HepG2 (cell line): ENCODE measurements around the gene PLXND1. TPM values are rescaled to one million over a fixed set of nuclear protein-coding genes. Genes with fewer than 3 reads are reported as not detected.

Experiments used
- FOSL1 ChIP-seq: sonication (generic); formaldehyde crosslinking; IDR thresholded peaks from 2 replicates; pipeline ENCODE4 v1.9.0; 2021; ENCODE audit warnings: missing genetic modification reagents, borderline replicate concordance
- FOSL2 ChIP-seq: sonication (generic); formaldehyde crosslinking; IDR thresholded peaks from 2 replicates; pipeline ENCODE4 v1.4.0; 2020; ENCODE audit warnings: missing genetic modification reagents
- HCFC1 ChIP-seq: fragments of 150-350 bp; IDR thresholded peaks from 2 replicates; pipeline ENCODE4 v1.6.1; 2014; ENCODE audit warnings: low read depth, low read length
- HMGXB4 ChIP-seq, 2 experiments: sonication (generic) in 1 of 2; formaldehyde crosslinking in 1 of 2; IDR thresholded peaks; 2 replicates each; pipeline versions ENCODE4 v1.4.0 to v1.6.1; 2018 to 2020; ENCODE audit warnings: missing genetic modification reagents in 2 of 2, borderline replicate concordance in 1 of 2, low read depth in 1 of 2, mild to moderate bottlenecking in 1 of 2, missing biosample characterization in 1 of 2
- HOXA9 ChIP-seq: sonication (generic); formaldehyde crosslinking; IDR thresholded peaks from 2 replicates; pipeline ENCODE4 v1.8.1; 2022; ENCODE audit warnings: missing genetic modification reagents, mild to moderate bottlenecking, moderate library complexity, borderline replicate concordance
- MAX ChIP-seq: IDR thresholded peaks from 2 replicates; pipeline ENCODE4 v1.6.1; 2012; ENCODE audit warnings: inconsistent platforms
- MNT ChIP-seq: fragments of 450-650 bp; IDR thresholded peaks from 2 replicates; pipeline ENCODE4 v1.6.1; 2016
- NFYB ChIP-seq: sonication (generic); formaldehyde crosslinking; IDR thresholded peaks from 2 replicates; pipeline ENCODE4 v1.4.0; 2020; ENCODE audit warnings: missing genetic modification reagents
- PRPF4 ChIP-seq: fragments of 200-400 bp; formaldehyde crosslinking; IDR thresholded peaks from 2 replicates; pipeline ENCODE4 v1.6.1; 2016; ENCODE audit warnings: low read length, low read depth; ENCODE audit not compliant: poor library complexity, severe bottlenecking
- RCOR2 ChIP-seq: IDR thresholded peaks from 2 replicates; pipeline ENCODE4 v1.6.1; 2016; ENCODE audit warnings: missing biosample characterization, missing genetic modification reagents
- SP1 ChIP-seq, 2 experiments: fragments of 450-650 bp in 1 of 2; sonication (generic) in 1 of 2; formaldehyde crosslinking in 1 of 2; IDR thresholded peaks; 2 replicates each; pipeline versions ENCODE4 v1.4.0 to v1.6.1; 2016 to 2020; ENCODE audit warnings: missing genetic modification reagents in 1 of 2
- TEAD2 ChIP-seq: sonication (generic); formaldehyde crosslinking; IDR thresholded peaks from 2 replicates; pipeline ENCODE4 v1.9.0; 2021; ENCODE audit warnings: missing genetic modification reagents
- TP53 ChIP-seq: sonication (generic); formaldehyde crosslinking; conservative IDR thresholded peaks from 2 replicates; pipeline ENCODE4 v1.4.0; 2020; ENCODE audit warnings: missing genetic modification reagents
- ZFP36 ChIP-seq: fragments of 150-350 bp; IDR thresholded peaks from 2 replicates; pipeline ENCODE4 v1.6.1; 2018; ENCODE audit warnings: borderline replicate concordance, low read length, low read depth; ENCODE audit not compliant: partially characterized antibody
- ZNF382 ChIP-seq: sonication (generic); formaldehyde crosslinking; IDR thresholded peaks from 2 replicates; pipeline ENCODE4 v1.5.0; 2020; ENCODE audit warnings: missing genetic modification reagents, mild to moderate bottlenecking, borderline replicate concordance
- ZNF614 ChIP-seq: IDR thresholded peaks from 2 replicates; pipeline ENCODE4 v1.6.1; 2018; ENCODE audit warnings: missing biosample characterization, missing genetic modification reagents, inconsistent platforms, borderline replicate concordance
- ZNF646 ChIP-seq: sonication (generic); formaldehyde crosslinking; IDR thresholded peaks from 2 replicates; pipeline ENCODE4 v1.9.0; 2021; ENCODE audit warnings: mild to moderate bottlenecking, missing genetic modification reagents
- ZNF678 ChIP-seq: sonication (generic); formaldehyde crosslinking; IDR thresholded peaks from 2 replicates; pipeline ENCODE4 v1.4.0; 2020; ENCODE audit warnings: mild to moderate bottlenecking, missing genetic modification reagents
- ZNF788 ChIP-seq: sonication (generic); formaldehyde crosslinking; IDR thresholded peaks from 2 replicates; pipeline ENCODE4 v1.5.0; 2020; ENCODE audit warnings: mild to moderate bottlenecking, missing genetic modification reagents, borderline replicate concordance
- polyA plus RNA-seq, 8 experiments: library from polyadenylated mRNA; depleted of rRNA in 3 of 8; stranded (reverse) in 7 of 8; unstranded in 1 of 8; fragments of >200 nt; fragmentation: Illumina TruSeq in 4 of 8; extraction: Trizol in 4 of 8; gene quantifications; 2 replicates each; pipeline versions ENCODE4 v1.2.1 to v1.2.3, GENCODE V29; 2011 to 2016; ENCODE audit warnings: low read depth in 4 of 8, missing spikeins in 1 of 8, mixed read lengths in 1 of 8; ENCODE audit not compliant: insufficient read depth in 1 of 8
- total RNA-seq, 5 experiments: library from RNA; depleted of rRNA; stranded (reverse); fragments of >200 nt; fragmentation: Illumina TruSeq; extraction: Trizol; gene quantifications; 2 replicates each; pipeline ENCODE4 v1.2.3, GENCODE V29; 2016; ENCODE audit warnings: low read depth in 1 of 5

PLXND1 gene
- total and polyA plus RNA-seq, 2 of the 13 experiments (the other 11 are each of a cell fraction or from before 2014, with no cell fraction given): 15.9 to 42.0 TPM

- TF ChIP-seq MAX: no peak
- TF ChIP-seq ZNF788 (CRISPR knock-in tag): 0 out of 2 replicates have a peak, but pooled peaks have one; percentile 27
- no peak for TF ChIP-seq SP1 (IDR thresholded peaks at IDR 0.05)
- TF ChIP-seq SP1 (CRISPR knock-in tag; IDR thresholded peaks at IDR 0.05): 0 out of 2 replicates have a peak, but pooled peaks have one; percentile 11
- no peak for TF ChIP-seq ZNF646 (CRISPR knock-in tag)
- no peak for TF ChIP-seq HOXA9
- peak in 1 of 2 experiments; percentile 20; a peak in 1 of 4 replicates for TF ChIP-seq HMGXB4 (CRISPR knock-in tag; IDR thresholded peaks at IDR 0.05; ENCODE audit: borderline replicate concordance in 1 of 2, low read depth in 1 of 2)
- TF ChIP-seq TEAD2: no peak
- TF ChIP-seq ZNF678: 0 out of 2 replicates have a peak, but pooled peaks have one; percentile 27
- TF ChIP-seq ZFP36: peak; percentile 13
- TF ChIP-seq HCFC1: no peak
- TF ChIP-seq FOSL1 (CRISPR knock-in tag): no peak
- TF ChIP-seq FOSL2 (CRISPR knock-in tag): peak; percentile 87
- no peak for TF ChIP-seq ZNF382 (CRISPR knock-in tag)
- TF ChIP-seq MNT: no peak
- no peak for TF ChIP-seq ZNF614 (CRISPR knock-in tag)
- no peak for TF ChIP-seq TP53 (CRISPR knock-in tag)
- no peak for TF ChIP-seq NFYB (CRISPR knock-in tag)
- TF ChIP-seq RCOR2 (CRISPR knock-in tag): 0 out of 2 replicates have a peak, but pooled peaks have one; percentile 18
- TF ChIP-seq PRPF4: no peak
Observed at GRCh38 chr3:129602730-129603560, 3.5 kb downstream of the PLXND1 start (continued).
